MM.1S (cell line): ENCODE data around the gene VPS29.

Experiments
- DNase-seq: peaks from one replicate; pipeline ENCODE4 v3.0.0-alpha.2; 2015
- H2AFZ ChIP-seq: fragments of 300-600 bp; sonication (generic); 2 replicates; pipeline ENCODE4 v1.6.0; 2016; ENCODE audit warnings: antibody characterized with exemption, low read length
- H3F3A ChIP-seq: fragments of 300-600 bp; sonication (generic); 2 replicates; pipeline ENCODE4 v1.6.1; 2016; ENCODE audit warnings: mild to moderate bottlenecking, antibody characterized with exemption, low read length, moderate library complexity, mixed read lengths; ENCODE audit not compliant: insufficient read depth
- H3K27ac ChIP-seq: fragments of 300-600 bp; sonication (generic); 2 replicates; pipeline ENCODE4 v1.5.1; 2016; ENCODE audit warnings: mild to moderate bottlenecking, low read length
- H3K27me3 ChIP-seq: fragments of 300-600 bp; sonication (generic); replicated peaks from 2 replicates; pipeline ENCODE4 v1.6.0; 2016; ENCODE audit warnings: low read length; ENCODE audit not compliant: insufficient read depth
- H3K36me3 ChIP-seq: fragments of 300-600 bp; sonication (generic); replicated peaks from 2 replicates; pipeline ENCODE4 v1.6.1; 2016; ENCODE audit warnings: mild to moderate bottlenecking, low read length, mixed read lengths; ENCODE audit not compliant: insufficient read depth
- H3K4me1 ChIP-seq: fragments of 300-600 bp; sonication (generic); 2 replicates; pipeline ENCODE4 v1.6.1; 2016; ENCODE audit warnings: low read length, mixed read lengths
- H3K4me2 ChIP-seq: fragments of 300-600 bp; sonication (generic); 2 replicates; pipeline ENCODE4 v1.6.0; 2016; ENCODE audit warnings: low read depth, low read length
- H3K4me3 ChIP-seq: fragments of 300-600 bp; sonication (generic); 2 replicates; pipeline ENCODE4 v1.5.1; 2016; ENCODE audit warnings: low read length, mixed read lengths
- H3K79me2 ChIP-seq: fragments of 300-600 bp; sonication (generic); 2 replicates; pipeline ENCODE4 v1.6.1; 2016; ENCODE audit warnings: mixed run types, low read length, mixed read lengths
- H3K9ac ChIP-seq: fragments of 300-600 bp; sonication (generic); 2 replicates; pipeline ENCODE4 v1.6.1; 2016; ENCODE audit warnings: low read length, mixed read lengths
- H3K9me2 ChIP-seq: fragments of 300-600 bp; sonication (generic); replicated peaks from 2 replicates; pipeline ENCODE4 v1.6.1; 2016; ENCODE audit warnings: mild to moderate bottlenecking, low read length, mixed read lengths; ENCODE audit not compliant: insufficient read depth
- H3K9me3 ChIP-seq: fragments of 300-600 bp; sonication (generic); replicated peaks from 2 replicates; pipeline ENCODE4 v1.6.1; 2016; ENCODE audit warnings: mild to moderate bottlenecking, low read length, mixed read lengths; ENCODE audit not compliant: insufficient read depth
- H4K20me1 ChIP-seq: fragments of 300-600 bp; sonication (generic); 2 replicates; pipeline ENCODE4 v1.6.1; 2016; ENCODE audit warnings: mild to moderate bottlenecking, low read length, moderate library complexity, mixed read lengths; ENCODE audit not compliant: insufficient read depth
- EZH2 ChIP-seq: fragments of 300-600 bp; sonication (generic); optimal IDR thresholded peaks from 2 replicates; pipeline ENCODE3; 2017; ENCODE audit warnings: low read depth, mild to moderate bottlenecking, antibody characterized with exemption, low read length, mixed read lengths
- EZH2phosphoT487 ChIP-seq: fragments of 300-600 bp; sonication (generic); IDR thresholded peaks from 2 replicates; pipeline ENCODE4 v1.6.1; 2018; ENCODE audit warnings: antibody characterized with exemption, low read length
- TF ChIP-seq, protein P1 (sequence below): fragments of 300-600 bp; sonication (generic); IDR thresholded peaks from 2 replicates; pipeline ENCODE4 v1.5.1; 2016; ENCODE audit warnings: antibody characterized with exemption, low read length, mixed read lengths

Gene VPS29

DNA sequence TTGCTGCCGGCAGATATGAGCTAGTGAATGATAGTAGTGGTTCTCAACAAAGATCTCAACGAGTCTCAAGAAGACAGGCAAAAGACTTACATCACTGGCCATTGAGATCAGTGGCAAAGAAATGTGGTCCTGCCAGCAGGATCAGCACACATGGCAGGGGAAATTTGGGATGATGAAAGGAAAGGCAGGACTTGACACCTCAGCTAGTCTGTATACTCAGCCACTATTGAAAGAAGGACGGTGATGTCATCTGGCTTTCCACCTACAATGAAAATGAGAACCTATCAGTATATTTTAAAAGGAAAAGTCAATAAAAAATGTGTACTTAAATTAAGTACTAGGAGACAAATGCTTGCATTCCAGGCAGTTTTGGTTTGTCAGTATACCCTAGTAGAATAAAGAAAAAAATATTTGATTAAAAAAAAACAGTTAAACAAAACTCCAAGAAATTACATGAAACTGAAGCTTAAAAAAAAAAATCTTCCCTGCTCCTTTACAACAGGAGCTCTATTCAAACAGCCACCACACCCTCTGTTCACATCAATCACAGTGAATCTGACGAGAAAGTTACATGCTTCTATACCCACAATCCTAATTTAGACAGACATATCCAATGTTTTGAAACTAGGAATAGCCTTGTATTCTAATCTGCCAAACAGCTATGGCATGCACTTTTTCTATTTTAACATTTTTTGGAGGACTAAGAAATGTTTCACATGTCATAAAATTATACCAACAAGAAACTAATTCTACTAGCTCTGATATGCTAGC lies 35.1 kb upstream of the VPS29 start:
- H3K4me3 ChIP-seq, result no peak overlapping the region
- DNase-seq, result no peak
- H3K9me2 ChIP-seq, result no peaks in the 10 kb centered on the region
- no peaks in the 10 kb centered on the region for H3K9me3 ChIP-seq
- H3K36me3 ChIP-seq, result no peaks in the 10 kb centered on the region
- H3F3A ChIP-seq, result no peaks in the 10 kb centered on the region
- no peaks in the 10 kb centered on the region for H3K27me3 ChIP-seq
- no peak overlapping the region for H3K4me2 ChIP-seq
- H3K9ac ChIP-seq, result no peak overlapping the region
- H2AFZ ChIP-seq, result no peak overlapping the region
- TF ChIP-seq, protein P1, sequence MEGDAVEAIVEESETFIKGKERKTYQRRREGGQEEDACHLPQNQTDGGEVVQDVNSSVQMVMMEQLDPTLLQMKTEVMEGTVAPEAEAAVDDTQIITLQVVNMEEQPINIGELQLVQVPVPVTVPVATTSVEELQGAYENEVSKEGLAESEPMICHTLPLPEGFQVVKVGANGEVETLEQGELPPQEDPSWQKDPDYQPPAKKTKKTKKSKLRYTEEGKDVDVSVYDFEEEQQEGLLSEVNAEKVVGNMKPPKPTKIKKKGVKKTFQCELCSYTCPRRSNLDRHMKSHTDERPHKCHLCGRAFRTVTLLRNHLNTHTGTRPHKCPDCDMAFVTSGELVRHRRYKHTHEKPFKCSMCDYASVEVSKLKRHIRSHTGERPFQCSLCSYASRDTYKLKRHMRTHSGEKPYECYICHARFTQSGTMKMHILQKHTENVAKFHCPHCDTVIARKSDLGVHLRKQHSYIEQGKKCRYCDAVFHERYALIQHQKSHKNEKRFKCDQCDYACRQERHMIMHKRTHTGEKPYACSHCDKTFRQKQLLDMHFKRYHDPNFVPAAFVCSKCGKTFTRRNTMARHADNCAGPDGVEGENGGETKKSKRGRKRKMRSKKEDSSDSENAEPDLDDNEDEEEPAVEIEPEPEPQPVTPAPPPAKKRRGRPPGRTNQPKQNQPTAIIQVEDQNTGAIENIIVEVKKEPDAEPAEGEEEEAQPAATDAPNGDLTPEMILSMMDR, result no peak
- TF ChIP-seq EZH2phosphoT487, result no peak
- no peak for TF ChIP-seq EZH2
- peaks cover 16% of the 10 kb centered on the region for H3K4me1 ChIP-seq
- H3K79me2 ChIP-seq, result no peaks in the 10 kb centered on the region; the same call in 1 of the 2 replicates
- no peaks in the 10 kb centered on the region for H4K20me1 ChIP-seq
- H3K27ac ChIP-seq, result no peak overlapping the region

DNA sequence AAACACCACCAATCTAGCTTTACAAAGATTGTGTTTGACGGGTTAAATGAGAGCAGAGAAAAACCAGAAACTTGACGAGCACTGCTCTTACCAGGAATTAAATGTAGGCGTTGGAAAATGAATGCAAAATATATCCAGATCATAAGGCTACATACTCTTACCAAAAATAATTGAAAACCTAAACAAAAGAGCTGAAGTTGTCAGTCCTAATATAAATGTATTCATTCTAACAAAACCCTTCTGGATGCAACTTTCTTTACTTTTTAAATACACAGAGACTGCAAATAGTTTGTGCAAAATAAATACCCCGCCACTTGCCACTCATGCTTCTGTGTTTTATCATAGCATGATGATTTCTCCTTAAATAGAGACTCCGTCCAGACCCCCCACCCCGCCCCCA lies 32.9 kb upstream of the VPS29 start:
- Histone ChIP-seq H2AFZ (no peak overlapping the region), H3K9ac (no peak overlapping the region), H3K4me1 (peaks cover 22% of the 10 kb centered on the region), H3K9me3 (no peaks in the 10 kb centered on the region), H3K27me3 (no peaks in the 10 kb centered on the region), H3K36me3 (no peaks in the 10 kb centered on the region), H4K20me1 (no peaks in the 10 kb centered on the region), H3K4me2 (no peak overlapping the region), H3K4me3 (no peak overlapping the region), H3F3A (no peaks in the 10 kb centered on the region), H3K27ac (no peak overlapping the region), H3K9me2 (no peaks in the 10 kb centered on the region), H3K79me2 (no peaks in the 10 kb centered on the region)
- no peak for TF ChIP-seq EZH2
- TF ChIP-seq, protein P1, result no peak
- TF ChIP-seq EZH2phosphoT487, result no peak
- DNase-seq, result no peak

DNA sequence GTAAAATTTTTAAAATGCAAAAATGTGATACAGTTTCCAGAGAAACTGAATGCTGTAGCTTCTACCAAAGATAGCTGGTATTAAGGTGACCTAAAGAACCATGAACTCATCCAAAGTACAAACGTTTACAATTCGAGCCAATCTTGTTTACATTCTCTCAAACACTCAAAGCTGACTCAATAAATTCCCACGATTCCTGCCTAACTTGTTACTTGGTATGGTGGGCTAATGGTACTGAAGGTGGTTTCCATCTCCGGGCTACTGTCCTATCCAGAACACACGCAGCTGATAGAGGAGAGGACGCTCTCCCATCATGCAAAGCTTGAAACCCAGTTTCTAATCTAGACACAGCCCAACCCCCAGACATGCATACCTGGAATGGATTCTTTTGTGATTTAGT lies 31.7 kb upstream of the VPS29 start:
- no peak overlapping the region for H2AFZ ChIP-seq
- H3K27ac ChIP-seq, result no peak overlapping the region
- no peaks in the 10 kb centered on the region for H3K9me2 ChIP-seq
- no peak overlapping the region for H3K9ac ChIP-seq
- TF ChIP-seq EZH2 (no peak), EZH2phosphoT487 (no peak)
- TF ChIP-seq, protein P1, result no peak
- no peaks in the 10 kb centered on the region for H3K9me3 ChIP-seq
- H3K4me3 ChIP-seq, result no peak overlapping the region
- no peak for DNase-seq
- no peak overlapping the region for H3K4me2 ChIP-seq
- no peaks in the 10 kb centered on the region for H3K36me3 ChIP-seq
- no peaks in the 10 kb centered on the region for H3K79me2 ChIP-seq
- no peaks in the 10 kb centered on the region for H3F3A ChIP-seq
- H3K27me3 ChIP-seq, result no peaks in the 10 kb centered on the region
- H3K4me1 ChIP-seq, result peaks cover 22% of the 10 kb centered on the region
- H4K20me1 ChIP-seq, result no peaks in the 10 kb centered on the region
